Lower leg skin (tissue), 4 donors: Measurements from ENCODE around the gene OBSL1. TPM values are rescaled to one million over a fixed set of nuclear protein-coding genes. Genes with fewer than 3 reads are reported as not detected.

ENCODE experiments used
- DNase-seq, 2 donors: peaks; one replicate each; pipeline ENCODE4 v3.0.0-alpha.2; 2019; ENCODE audit warnings: low spot score in 2 of 2
- H3K4me3 ChIP-seq: fragments of 200-600 bp; sonication (generic); 2 replicates; pipeline ENCODE4 v1.5.1; 2017; ENCODE audit warnings: mild to moderate bottlenecking, low read depth; ENCODE audit not compliant: poor library complexity, severe bottlenecking
- POLR2A ChIP-seq, 2 donors: fragments of 450-650 bp; IDR thresholded peaks; one replicate each; pipeline ENCODE4 v1.6.1; 2016 to 2017; ENCODE audit warnings: antibody characterized with exemption in 2 of 2, mild to moderate bottlenecking in 1 of 2, moderate library complexity in 1 of 2
- WGBS, 2 donors: methylation state at CpG; one replicate each; pipeline ENCODE4 v1.1.5; 2018; 5-methylcytosine and 5-hydroxymethylcytosine counted together
- intact Hi-C: fragments of 100-400 bp; cut with DNase I; formaldehyde crosslinking; loops from one replicate; pipeline ENCODE4 v1.15.0; 2023; ENCODE audit warnings: low total_unique reads
- total RNA-seq, 4 donors: library from RNA; depleted of rRNA; stranded (reverse); fragments of >200 nt; gene quantifications; one replicate each; pipeline ENCODE4 v1.1.0, GENCODE V29; 2016
- TF ChIP-seq, protein P1 (sequence below), 3 donors: fragments of 450-650 bp; IDR thresholded peaks; one replicate each; pipeline ENCODE4 v1.5.1; 2016; ENCODE audit warnings: antibody characterized with exemption in 3 of 3, mild to moderate bottlenecking in 3 of 3, moderate library complexity in 2 of 3

Gene OBSL1
- total RNA-seq, 4 donors from 2014 or later, result 34.2 to 52.7 (median 42.7) TPM

DNA sequence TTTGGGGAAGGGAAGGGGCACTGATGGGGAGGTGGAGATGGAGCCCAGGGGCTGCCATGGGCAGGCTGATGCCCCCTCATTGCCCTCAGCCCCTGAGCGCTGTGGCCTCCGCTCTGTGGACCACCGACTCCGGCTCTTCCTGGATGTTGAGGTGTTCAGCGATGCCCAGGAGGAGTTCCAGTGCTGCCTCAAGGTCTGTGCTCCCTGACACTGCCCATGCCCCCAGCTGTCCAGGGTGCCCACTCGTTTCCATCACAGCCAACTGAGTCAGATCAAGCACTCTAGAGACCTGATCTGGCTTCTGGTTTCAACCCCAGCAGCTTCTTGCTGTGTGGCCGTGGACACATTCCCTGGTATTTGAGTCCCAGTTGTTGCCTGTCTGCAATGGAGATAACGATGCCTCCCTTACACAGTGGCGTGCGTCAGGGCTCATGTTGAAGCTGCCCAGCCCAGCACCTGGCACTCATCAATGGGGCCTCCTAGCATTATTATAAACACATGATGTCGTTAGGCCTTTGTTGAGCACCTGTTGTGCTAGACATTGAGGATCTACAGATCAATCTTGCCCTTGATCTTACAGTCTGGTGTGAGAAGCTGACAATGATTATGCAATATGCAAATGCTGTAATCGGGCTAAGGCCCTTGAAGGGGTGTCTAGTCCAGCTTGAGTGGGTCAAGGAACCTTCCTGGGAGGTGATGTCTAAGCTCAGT lies 40.7 kb upstream of the OBSL1 start:
- no peak for DNase-seq
- no peak overlapping the region for H3K4me3 ChIP-seq
- TF ChIP-seq POLR2A (IDR thresholded peaks at IDR 0.05), result no peak
- TF ChIP-seq, protein P1, sequence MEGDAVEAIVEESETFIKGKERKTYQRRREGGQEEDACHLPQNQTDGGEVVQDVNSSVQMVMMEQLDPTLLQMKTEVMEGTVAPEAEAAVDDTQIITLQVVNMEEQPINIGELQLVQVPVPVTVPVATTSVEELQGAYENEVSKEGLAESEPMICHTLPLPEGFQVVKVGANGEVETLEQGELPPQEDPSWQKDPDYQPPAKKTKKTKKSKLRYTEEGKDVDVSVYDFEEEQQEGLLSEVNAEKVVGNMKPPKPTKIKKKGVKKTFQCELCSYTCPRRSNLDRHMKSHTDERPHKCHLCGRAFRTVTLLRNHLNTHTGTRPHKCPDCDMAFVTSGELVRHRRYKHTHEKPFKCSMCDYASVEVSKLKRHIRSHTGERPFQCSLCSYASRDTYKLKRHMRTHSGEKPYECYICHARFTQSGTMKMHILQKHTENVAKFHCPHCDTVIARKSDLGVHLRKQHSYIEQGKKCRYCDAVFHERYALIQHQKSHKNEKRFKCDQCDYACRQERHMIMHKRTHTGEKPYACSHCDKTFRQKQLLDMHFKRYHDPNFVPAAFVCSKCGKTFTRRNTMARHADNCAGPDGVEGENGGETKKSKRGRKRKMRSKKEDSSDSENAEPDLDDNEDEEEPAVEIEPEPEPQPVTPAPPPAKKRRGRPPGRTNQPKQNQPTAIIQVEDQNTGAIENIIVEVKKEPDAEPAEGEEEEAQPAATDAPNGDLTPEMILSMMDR (IDR thresholded peaks at IDR 0.05), result no peak
- intact Hi-C loops, result no loop called here
- WGBS, 2 donors, result 79 to 82% methylated on average over 11 to 12 of the region's 12 CpGs

DNA sequence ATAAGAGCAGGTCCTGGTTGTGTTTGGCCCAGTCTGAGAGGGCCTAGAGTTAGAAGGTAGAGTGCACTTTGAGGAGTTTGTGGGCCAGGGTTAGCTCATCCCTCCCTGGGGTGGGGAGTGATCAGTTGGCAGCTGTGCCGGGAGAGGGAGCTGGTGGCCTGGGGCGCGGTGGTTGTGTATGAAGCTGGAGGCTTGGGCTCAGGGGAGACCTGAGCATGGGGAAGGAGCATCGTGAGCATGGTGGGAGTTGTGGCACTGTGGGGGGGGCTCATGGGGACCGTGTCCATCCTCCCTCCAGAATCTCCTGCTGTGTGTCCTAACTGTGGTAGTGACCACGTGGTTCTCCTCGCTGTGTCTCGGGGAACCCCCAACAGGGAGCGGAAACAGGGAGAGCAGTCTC lies 40.0 kb upstream of the OBSL1 start:
- intact Hi-C loops, result no loop called here
- TF ChIP-seq, protein P1 (IDR thresholded peaks at IDR 0.05), result no peak
- TF ChIP-seq POLR2A (IDR thresholded peaks at IDR 0.05), result no peak
- 91% methylated on average over 9 of the region's 9 CpGs for WGBS, 2 donors
- no peak for DNase-seq
- no peak overlapping the region for H3K4me3 ChIP-seq

DNA sequence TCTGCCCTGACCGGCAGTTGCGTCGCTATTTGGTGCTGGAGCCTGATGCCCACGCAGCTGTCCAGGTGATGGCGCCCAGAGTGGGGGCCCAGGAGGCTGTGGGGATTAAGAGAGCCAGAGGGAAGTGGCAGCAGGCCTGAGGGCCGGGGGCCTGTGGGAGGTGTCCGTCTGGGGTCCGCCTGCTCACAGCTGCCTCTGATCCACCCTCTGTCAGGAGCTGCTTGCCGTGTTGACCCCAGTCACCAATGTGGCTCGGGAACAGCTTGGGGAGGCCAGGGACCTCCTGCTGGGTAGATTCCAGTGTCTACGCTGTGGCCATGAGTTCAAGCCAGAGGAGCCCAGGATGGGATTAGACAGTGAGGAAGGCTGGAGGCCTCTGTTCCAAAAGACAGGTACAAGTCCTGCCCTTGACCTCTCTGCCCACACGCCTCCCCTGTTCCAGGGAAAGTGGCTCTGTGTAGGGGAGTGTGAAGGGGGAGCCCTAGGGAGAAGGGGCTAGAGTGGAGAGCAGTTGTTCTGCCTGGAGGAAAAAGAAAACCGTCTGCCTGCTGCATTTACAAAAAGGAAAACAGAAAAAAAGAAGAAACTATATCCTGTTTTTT lies 37.9 kb upstream of the OBSL1 start:
- 81 to 88% methylated on average over 12 to 13 of the region's 13 CpGs for WGBS, 2 donors
- intact Hi-C loops, result no loop called here
- no peak overlapping the region for H3K4me3 ChIP-seq
- no peak for DNase-seq
- TF ChIP-seq POLR2A (IDR thresholded peaks at IDR 0.05), result no peak

DNA sequence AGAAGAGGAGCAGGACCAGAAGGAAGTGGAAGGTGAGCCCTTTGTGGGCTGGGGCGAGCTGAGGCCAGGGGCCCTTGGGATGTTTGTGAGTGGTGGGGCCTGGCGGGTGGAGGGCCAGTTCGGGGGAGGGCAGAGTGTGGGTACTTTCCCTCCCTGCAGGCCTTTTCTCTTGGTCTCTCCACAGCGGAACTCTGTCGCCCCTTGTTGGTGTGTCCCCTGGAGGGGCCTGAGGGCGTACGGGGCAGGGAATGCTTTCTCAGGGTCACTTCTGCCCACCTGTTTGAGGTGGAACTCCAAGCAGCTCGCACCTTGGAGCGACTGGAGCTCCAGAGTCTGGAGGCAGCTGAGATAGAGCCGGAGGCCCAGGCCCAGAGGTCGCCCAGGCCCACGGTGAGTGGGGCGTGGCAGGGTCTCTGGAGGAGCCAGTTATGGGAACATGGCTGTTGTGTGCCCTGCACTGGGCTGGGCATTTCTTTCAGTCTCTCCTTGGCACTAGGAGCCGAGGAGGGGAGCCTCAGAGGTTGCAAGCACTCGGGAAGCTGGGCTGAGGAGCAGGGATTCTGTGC lies 37.1 kb upstream of the OBSL1 start:
- WGBS, 2 donors, result 85% methylated on average over 10 to 11 of the region's 15 CpGs

DNA sequence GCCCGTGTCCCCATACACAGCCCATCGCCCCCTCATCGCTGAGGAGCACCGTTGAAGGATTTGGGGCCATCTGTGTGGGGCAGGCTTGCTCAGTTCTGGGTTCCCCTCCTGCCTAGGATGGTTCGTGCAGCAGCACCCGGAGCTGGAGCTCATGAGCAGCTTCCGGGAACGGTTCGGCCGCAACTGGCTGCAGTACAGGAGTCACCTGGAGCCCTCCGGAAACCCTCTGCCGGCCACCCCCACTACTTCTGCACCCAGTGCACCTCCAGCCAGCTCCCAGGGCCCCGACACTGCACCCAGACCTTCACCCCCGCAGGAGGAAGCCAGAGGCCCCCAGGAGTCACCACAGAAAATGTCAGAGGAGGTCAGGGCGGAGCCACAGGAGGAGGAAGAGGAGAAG lies 36.6 kb upstream of the OBSL1 start:
- H3K4me3 ChIP-seq, result no peak overlapping the region
- WGBS, 2 donors, result 90 to 97% methylated on average over 9 to 12 of the region's 15 CpGs
- no peak for DNase-seq
- intact Hi-C loops, result no loop called here
- TF ChIP-seq, protein P1 (IDR thresholded peaks at IDR 0.05), result no peak
- TF ChIP-seq POLR2A (IDR thresholded peaks at IDR 0.05), result no peak

More for the DNA sequence above, 37.1 kb upstream of the OBSL1 start:
- intact Hi-C loops, result no loop called here
- no peak for DNase-seq
- H3K4me3 ChIP-seq, result no peak overlapping the region
- no peak for TF ChIP-seq POLR2A (IDR thresholded peaks at IDR 0.05)
- TF ChIP-seq, protein P1 (IDR thresholded peaks at IDR 0.05), result no peak

DNA sequence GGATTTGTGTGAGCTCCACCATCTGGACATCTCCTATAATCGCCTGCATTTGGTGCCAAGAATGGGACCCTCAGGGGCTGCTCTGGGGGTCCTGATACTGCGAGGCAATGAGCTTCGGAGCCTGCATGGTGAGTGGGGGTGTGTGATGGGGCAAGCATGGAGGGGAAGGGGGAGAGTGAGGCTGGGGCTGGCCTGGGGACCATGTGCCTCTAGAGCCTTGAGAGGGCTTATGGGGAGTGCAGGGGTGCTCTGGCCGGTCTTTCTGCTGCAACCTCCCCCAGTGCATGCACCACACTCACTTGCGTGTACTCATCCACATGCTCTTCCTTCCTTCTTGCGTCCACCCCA lies 34.2 kb upstream of the OBSL1 start:
- intact Hi-C loops, result no loop called here
- TF ChIP-seq POLR2A (IDR thresholded peaks at IDR 0.05), result no peak
- TF ChIP-seq, protein P1 (IDR thresholded peaks at IDR 0.05), result no peak
- WGBS, 2 donors, result 87 to 90% methylated on average over 6 of the region's 6 CpGs
- no peak for DNase-seq
- no peak overlapping the region for H3K4me3 ChIP-seq
